H1 (cell line): ENCODE measurements around the gene SMTNL2. TPM values are rescaled to one million over a fixed set of nuclear protein-coding genes. Genes with fewer than 3 reads are reported as not detected.

Source experiments
- CHD7 ChIP-seq: fragments of 300-600 bp; sonication (generic); IDR thresholded peaks from 2 replicates; pipeline ENCODE4 v1.7.1; 2012; ENCODE audit warnings: low read length, moderate library complexity, mild to moderate bottlenecking, inconsistent platforms; ENCODE audit not compliant: insufficient replicate concordance
- CTBP2 ChIP-seq: IDR thresholded peaks from 2 replicates; pipeline ENCODE4 v1.7.0; 2011; ENCODE audit warnings: borderline replicate concordance, mild to moderate bottlenecking, moderate library complexity, mixed read lengths, low read length; ENCODE audit not compliant: insufficient read depth, insufficient read length
- FOSL1 ChIP-seq: IDR thresholded peaks from 2 replicates; pipeline ENCODE4 v1.6.1; 2011; ENCODE audit warnings: mild to moderate bottlenecking, low read depth, low read length, moderate library complexity; ENCODE audit not compliant: insufficient read depth
- JUND ChIP-seq: IDR thresholded peaks from 2 replicates; pipeline ENCODE4 v1.6.1; 2011; ENCODE audit warnings: mild to moderate bottlenecking, improper control_type of control experiment, low read length
- polyA plus RNA-seq, 7 experiments: library from polyadenylated mRNA; depleted of rRNA in 3 of 7; stranded (reverse) in 5 of 7; unstranded in 2 of 7; fragments of >200 nt in 5 of 7; fragments of 200-250 nt in 2 of 7; gene quantifications; 1 replicate in 5 of 7; 2 replicates in 1 of 7; 4 replicates in 1 of 7; pipeline versions ENCODE4 v1.2.1 to v1.2.3, GENCODE V29; 2011 to 2013; ENCODE audit warnings: missing spikeins in 2 of 7, mixed read lengths in 2 of 7
- total RNA-seq: library from RNA; stranded (reverse); fragmentation: NEBNext Ultra II Directional; extraction: Animal tissue kit (Norgen Biotek cat#: 25700); gene quantifications from 2 replicates; pipeline ENCODE4 v1.2.1, GENCODE V29; 2021

Gene SMTNL2
- total and polyA plus RNA-seq, 2 of the 8 experiments (the other 6 are each of a cell fraction or from before 2014, with no cell fraction given) = 3.6 to 4.5 TPM

- TF ChIP-seq CHD7 (no peak), JUND (no peak), FOSL1 (no peak), CTBP2 (no peak)
Observed at GRCh38 chr17:4620531-4621101, 36.3 kb downstream of the SMTNL2 start (continued).
